LNCAP (cell line): ENCODE data around the gene ACYP1.

ENCODE experiments used
- TF ChIP-seq, protein P1 (sequence below): fragments of 450-650 bp; IDR thresholded peaks from 2 replicates; pipeline ENCODE4 v1.5.1; 2017; ENCODE audit warnings: mild to moderate bottlenecking

ACYP1 gene

DNA sequence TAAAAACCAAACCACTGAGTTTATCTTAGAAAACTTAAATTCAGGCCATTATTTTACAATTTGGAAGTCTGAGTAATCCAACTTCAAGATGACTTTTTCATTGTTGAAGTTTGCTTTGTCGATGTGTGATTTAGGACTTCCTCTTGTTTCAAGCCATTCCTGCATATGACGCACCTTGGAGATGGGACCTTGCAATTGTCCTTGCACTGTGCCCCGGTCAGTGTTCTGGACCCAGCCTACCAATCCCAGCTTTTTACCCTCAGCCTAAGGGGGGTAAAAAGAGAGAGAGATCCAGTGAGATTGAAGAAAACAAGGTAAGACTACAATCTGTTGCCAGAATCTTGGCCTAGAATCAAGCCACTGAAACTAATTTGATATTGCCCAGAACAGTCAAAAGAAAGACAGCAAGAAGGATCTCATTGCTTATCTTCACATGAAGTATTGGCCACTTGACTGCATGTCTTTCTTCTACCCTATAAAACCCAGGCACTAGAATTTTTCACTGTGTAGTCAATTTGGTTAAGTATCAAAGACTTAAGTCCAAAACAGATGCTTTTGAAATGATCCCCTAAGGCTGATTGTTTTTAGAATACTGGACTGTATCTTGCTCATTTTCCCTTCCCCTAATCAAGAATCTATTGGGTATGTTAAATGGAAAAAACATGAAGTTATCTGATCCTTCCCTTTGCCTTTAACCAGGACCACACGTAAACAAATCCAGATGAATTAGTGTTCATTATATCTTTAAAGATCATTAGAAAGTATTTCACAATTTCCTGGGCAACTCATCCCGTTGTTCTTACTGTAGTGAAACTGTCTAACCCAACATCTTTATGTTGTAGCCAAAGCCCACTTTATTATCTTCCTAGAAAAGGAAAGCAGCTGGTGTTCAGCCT, 10.2 kb downstream of the ACYP1 start:
- TF ChIP-seq, protein P1, sequence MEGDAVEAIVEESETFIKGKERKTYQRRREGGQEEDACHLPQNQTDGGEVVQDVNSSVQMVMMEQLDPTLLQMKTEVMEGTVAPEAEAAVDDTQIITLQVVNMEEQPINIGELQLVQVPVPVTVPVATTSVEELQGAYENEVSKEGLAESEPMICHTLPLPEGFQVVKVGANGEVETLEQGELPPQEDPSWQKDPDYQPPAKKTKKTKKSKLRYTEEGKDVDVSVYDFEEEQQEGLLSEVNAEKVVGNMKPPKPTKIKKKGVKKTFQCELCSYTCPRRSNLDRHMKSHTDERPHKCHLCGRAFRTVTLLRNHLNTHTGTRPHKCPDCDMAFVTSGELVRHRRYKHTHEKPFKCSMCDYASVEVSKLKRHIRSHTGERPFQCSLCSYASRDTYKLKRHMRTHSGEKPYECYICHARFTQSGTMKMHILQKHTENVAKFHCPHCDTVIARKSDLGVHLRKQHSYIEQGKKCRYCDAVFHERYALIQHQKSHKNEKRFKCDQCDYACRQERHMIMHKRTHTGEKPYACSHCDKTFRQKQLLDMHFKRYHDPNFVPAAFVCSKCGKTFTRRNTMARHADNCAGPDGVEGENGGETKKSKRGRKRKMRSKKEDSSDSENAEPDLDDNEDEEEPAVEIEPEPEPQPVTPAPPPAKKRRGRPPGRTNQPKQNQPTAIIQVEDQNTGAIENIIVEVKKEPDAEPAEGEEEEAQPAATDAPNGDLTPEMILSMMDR: no peak

DNA sequence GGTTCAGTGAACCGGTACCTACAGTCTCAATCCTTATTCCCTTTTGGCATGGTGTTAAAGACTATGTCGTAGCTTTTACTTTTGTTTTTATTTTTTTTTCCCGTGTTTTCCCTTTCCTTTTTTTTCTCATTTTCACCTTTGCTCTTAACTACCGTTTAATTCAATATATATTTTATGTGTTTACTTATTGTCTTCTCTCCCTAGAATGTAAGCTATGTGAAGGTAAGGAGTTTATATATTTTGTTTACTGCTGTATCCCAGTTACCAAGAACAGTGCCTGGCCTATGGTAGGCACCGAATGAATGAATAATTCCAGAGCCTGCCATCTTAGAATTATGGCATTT, 12.3 kb downstream of the ACYP1 start:
- TF ChIP-seq, protein P1: no peak

DNA sequence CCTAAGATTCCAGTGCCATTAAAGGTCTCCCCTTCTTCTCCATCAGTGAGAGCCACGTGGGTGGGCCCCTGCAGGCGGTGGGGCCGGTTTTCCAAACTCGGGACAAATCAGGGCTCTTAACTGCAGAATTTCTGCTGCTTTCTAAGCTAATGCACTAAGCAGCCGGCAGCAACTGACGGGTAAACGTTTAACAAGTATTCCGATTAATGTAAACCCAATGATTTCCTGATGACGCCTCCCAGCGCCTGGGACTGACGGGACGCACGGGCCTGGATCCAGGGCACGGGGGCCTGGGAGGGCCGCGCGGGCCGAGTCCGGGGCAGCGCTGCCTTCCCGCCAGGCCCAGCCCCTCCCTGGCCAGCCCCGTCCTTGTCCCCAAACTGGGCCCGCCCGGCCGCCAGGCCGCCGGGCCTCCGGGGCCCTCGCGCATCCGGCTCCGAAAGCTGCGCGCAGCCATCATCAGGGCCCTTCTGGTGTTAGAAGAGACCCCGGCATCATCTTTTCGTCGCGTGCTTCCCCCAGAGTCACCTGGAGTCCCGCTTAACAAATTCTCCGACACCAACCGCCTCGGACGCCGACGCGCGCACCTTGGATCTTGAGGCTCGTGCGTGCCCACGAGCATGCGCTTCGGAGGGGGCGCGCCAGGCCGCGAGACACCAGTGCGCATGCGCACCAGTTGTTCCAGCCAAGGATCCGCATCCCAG, 12.8 kb downstream of the ACYP1 start, which contains the start of gene MLH3:
Gene MLH3 (minus strand): TSS at position 616 of the 704 bp plus-strand sequence. CDS start 1,812 bp downstream, outside the sequence.
- TF ChIP-seq, protein P1: no peak

DNA sequence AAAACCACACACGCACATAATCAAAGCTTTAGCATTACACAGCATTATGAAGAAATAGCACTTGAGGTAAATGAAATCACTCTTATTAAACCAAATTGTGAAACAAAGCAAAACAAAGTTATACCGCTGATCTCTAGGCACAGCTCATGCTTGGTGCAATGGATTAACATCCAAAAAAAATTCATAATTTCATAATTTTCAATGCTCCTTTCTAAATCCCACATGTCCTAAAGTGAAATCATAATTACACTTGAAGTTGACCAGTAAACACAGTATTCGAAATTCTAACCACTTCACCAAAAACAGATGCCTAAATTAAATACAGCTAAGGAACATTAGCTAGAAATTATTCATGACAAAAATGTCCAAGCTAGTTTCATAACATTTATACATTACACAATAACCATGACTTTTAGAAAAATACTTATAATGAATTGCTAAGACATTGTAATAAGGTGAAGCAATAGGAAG, 14.1 kb downstream of the ACYP1 start:
- TF ChIP-seq, protein P1: no peak

DNA sequence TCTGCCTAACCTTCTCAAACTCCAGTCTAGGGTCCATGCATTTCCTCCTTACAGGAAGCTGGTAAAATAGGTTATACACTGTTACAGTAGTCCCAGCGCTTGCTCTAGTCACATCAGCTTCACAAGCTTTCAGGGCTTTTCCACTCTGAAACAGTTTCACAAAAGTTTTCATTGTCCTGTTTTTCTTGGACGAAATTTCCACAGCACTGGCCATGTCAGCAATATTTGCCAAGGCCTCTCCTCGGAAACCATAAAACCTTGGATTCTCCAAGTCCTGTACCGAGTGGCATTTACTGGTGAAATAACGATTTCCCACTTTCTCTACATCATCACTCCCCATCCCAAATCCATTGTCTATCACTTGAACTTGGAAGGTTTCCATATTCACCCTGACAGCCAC, 14.7 kb downstream of the ACYP1 start:
- TF ChIP-seq, protein P1: no peak

DNA sequence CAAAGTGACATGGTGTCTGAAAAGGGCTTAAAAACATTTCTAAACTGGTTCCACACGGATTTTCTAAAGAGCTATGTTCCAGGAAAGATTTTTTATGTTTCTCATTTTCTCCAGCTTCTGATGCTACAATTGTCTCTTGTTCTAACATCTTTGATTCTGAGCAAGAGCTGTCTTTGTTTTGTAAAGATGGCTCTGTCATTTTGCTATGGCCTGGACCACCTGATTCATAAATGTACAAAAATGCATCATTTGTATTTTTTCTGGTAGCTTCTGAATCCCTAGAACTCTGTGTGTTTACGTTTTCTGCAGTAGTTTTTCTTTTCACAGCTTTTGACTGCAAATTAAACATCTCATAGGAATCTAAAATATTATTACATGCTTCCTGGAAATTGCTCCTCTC, 15.7 kb downstream of the ACYP1 start:
- TF ChIP-seq, protein P1: no peak

DNA sequence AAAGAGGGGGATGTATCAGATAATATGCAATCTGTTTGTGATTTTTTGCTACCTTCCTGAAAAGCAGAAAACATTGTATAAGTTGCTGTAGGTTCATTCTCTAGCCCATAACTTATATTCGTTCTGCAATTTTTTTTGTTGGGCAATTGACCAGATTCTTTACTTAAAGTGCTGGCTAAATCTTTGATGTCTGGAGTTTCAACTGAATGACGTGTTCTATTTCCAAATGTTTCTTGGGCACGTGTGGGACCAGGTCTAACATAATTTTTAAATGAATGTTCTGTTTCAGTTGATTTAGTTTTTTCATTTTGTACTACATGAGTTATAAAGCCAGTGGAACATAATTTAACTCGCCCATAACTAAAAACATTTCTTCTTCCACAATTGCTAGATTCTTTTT, 16.3 kb downstream of the ACYP1 start:
- TF ChIP-seq, protein P1: no peak
